Body of pancreas (tissue), 4 donors: ENCODE measurements around the gene AAGAB.

Source experiments
- POLR2A ChIP-seq, 3 donors: fragments of 450-650 bp; IDR thresholded peaks; one replicate each; pipeline ENCODE4 v1.6.1; 2016; ENCODE audit warnings: antibody characterized with exemption in 3 of 3, mild to moderate bottlenecking in 2 of 3
- TF ChIP-seq, protein P1 (sequence below), 7 experiments: fragments of 450-650 bp in 4 of 7; fragments of 200-600 bp in 3 of 7; sonication (generic) in 3 of 7; IDR thresholded peaks; one replicate each; pipeline ENCODE4 v1.5.1; 2016 to 2019; ENCODE audit warnings: antibody characterized with exemption in 7 of 7

DNA sequence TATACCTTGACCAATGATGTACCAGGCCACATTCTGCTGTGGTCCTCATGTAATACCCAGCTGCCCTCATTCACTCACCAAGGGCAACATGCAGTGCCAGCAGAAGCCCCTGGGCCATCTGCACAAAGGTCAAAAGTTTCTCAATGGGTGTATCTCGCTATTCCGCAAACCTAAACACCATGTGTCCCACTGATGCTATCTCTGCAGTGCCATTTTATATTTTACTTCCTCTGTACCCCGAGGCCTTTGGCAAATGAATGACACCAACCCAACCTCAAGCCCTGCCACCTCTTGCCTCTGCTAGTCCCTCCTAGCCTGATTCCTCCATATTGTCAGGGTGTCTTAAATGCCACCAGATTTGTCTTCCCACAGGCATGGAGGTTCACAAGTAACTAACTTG, 59.2 kb downstream of the AAGAB start:
- TF ChIP-seq, protein P1, sequence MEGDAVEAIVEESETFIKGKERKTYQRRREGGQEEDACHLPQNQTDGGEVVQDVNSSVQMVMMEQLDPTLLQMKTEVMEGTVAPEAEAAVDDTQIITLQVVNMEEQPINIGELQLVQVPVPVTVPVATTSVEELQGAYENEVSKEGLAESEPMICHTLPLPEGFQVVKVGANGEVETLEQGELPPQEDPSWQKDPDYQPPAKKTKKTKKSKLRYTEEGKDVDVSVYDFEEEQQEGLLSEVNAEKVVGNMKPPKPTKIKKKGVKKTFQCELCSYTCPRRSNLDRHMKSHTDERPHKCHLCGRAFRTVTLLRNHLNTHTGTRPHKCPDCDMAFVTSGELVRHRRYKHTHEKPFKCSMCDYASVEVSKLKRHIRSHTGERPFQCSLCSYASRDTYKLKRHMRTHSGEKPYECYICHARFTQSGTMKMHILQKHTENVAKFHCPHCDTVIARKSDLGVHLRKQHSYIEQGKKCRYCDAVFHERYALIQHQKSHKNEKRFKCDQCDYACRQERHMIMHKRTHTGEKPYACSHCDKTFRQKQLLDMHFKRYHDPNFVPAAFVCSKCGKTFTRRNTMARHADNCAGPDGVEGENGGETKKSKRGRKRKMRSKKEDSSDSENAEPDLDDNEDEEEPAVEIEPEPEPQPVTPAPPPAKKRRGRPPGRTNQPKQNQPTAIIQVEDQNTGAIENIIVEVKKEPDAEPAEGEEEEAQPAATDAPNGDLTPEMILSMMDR (IDR thresholded peaks at IDR 0.05): no peak
- no peak for TF ChIP-seq POLR2A (IDR thresholded peaks at IDR 0.05)
